T-helper 2 cell treated with Interferon-gamma antibody and Interleukin-4, amounts not matched to agents 100 ng/mL and 5 ng/mL, for 36 hours (primary cell): ENCODE data around the gene BANK1. TPM values are rescaled to one million over a fixed set of nuclear protein-coding genes. Genes with fewer than 3 reads are reported as not detected.

ENCODE experiments used
- intact Hi-C: fragments of 100-400 bp; cut with micrococcal nuclease; formaldehyde crosslinking; loops from one replicate; pipeline ENCODE4 v1.15.1; 2023
- total RNA-seq: library from RNA; stranded (reverse); gene quantifications from 2 replicates; pipeline ENCODE4 v1.2.3, GENCODE V29; 2022

The BANK1 gene
- total RNA-seq, 1 donor from 2014 or later, result 0.11 TPM

GRCh38 chr4:101954975-101955678 is 164.6 kb downstream of the BANK1 start:
- intact Hi-C loops, result no loop called here

GRCh38 chr4:101956068-101956825 is 165.7 kb downstream of the BANK1 start:
- intact Hi-C loops, result no loop called here

GRCh38 chr4:101958547-101958946 is 168.0 kb downstream of the BANK1 start:
- intact Hi-C loops, result no loop called here

- intact Hi-C loops, result no loop called here
Measured at GRCh38 chr4:101960431-101960830, 169.9 kb downstream of the BANK1 start.

GRCh38 chr4:101961144-101961543 is 170.6 kb downstream of the BANK1 start:
- intact Hi-C loops, result no loop called here

GRCh38 chr4:101967697-101968346 is 177.3 kb downstream of the BANK1 start:
- intact Hi-C loops, result no loop called here

- intact Hi-C loops, result no loop called here
Measured at GRCh38 chr4:101968364-101968763, 177.8 kb downstream of the BANK1 start.

GRCh38 chr4:101969965-101970364 is 179.4 kb downstream of the BANK1 start:
- intact Hi-C loops, result no loop called here

- intact Hi-C loops, result no loop called here
Measured at GRCh38 chr4:101970547-101971155, 180.1 kb downstream of the BANK1 start.

GRCh38 chr4:101972791-101973190 is 182.3 kb downstream of the BANK1 start:
- intact Hi-C loops, result no loop called here

GRCh38 chr4:101973361-101973760 is 182.8 kb downstream of the BANK1 start:
- intact Hi-C loops, result no loop called here

GRCh38 chr4:101977076-101977475 is 186.5 kb downstream of the BANK1 start:
- intact Hi-C loops, result no loop called here

GRCh38 chr4:101981756-101982155 is 191.2 kb downstream of the BANK1 start:
- intact Hi-C loops, result no loop called here

GRCh38 chr4:101983835-101984234 is 193.3 kb downstream of the BANK1 start:
- intact Hi-C loops, result no loop called here

GRCh38 chr4:101987623-101988243 is 197.2 kb downstream of the BANK1 start:
- intact Hi-C loops, result no loop called here

GRCh38 chr4:101989551-101989950 is 199.0 kb downstream of the BANK1 start:
- intact Hi-C loops, result no loop called here

GRCh38 chr4:101992446-101992845 is 201.9 kb downstream of the BANK1 start:
- intact Hi-C loops, result no loop called here

- intact Hi-C loops, result no loop called here
Measured at GRCh38 chr4:101993002-101993841, 202.7 kb downstream of the BANK1 start.

- intact Hi-C loops, result no loop called here
Measured at GRCh38 chr4:101993842-101994775, 203.6 kb downstream of the BANK1 start.
